Mesenchymal stem cell (in vitro differentiated cells and primary cell): ENCODE measurements around the gene SRSF3.

Experiments used
- DNase-seq: peaks from one replicate; pipeline ENCODE4 v3.0.0-alpha.2; 2013
- H2AFZ ChIP-seq: one replicate; pipeline ENCODE4 v1.6.1; 2013; ENCODE audit warnings: low read depth, mild to moderate bottlenecking, control low read depth, inconsistent platforms, low read length, moderate library complexity
- H2AK5ac ChIP-seq: 2 replicates; pipeline ENCODE4 v1.6.1; 2013; ENCODE audit warnings: low read length, moderate library complexity, mild to moderate bottlenecking, inconsistent platforms; ENCODE audit not compliant: severe bottlenecking
- H2BK120ac ChIP-seq: one replicate; pipeline ENCODE4 v1.6.1; 2013; ENCODE audit warnings: low read depth, mild to moderate bottlenecking, inconsistent platforms, low read length, moderate library complexity
- H2BK12ac ChIP-seq, 2 experiments: one replicate each; pipeline ENCODE4 v1.6.1; 2013; ENCODE audit warnings: inconsistent platforms in 2 of 2, low read length in 2 of 2, mild to moderate bottlenecking in 2 of 2, moderate library complexity in 2 of 2, control low read depth in 1 of 2
- H2BK15ac ChIP-seq: one replicate; pipeline ENCODE4 v1.6.1; 2013; ENCODE audit warnings: mild to moderate bottlenecking, low read depth, inconsistent platforms; ENCODE audit not compliant: poor library complexity, severe bottlenecking
- H2BK5ac ChIP-seq: 2 replicates; pipeline ENCODE4 v1.6.1; 2013; ENCODE audit warnings: low read depth, mild to moderate bottlenecking, low read length, control low read depth, inconsistent platforms; ENCODE audit not compliant: poor library complexity, severe bottlenecking
- H3K14ac ChIP-seq, 2 experiments: one replicate each; pipeline ENCODE4 v1.6.1; 2013; ENCODE audit warnings: inconsistent platforms in 2 of 2, low read length in 2 of 2, control low read depth in 1 of 2, mild to moderate bottlenecking in 1 of 2, moderate library complexity in 1 of 2
- H3K18ac ChIP-seq, 2 experiments: one replicate each; pipeline ENCODE4 v1.6.1; 2013; ENCODE audit warnings: inconsistent platforms in 2 of 2, low read length in 2 of 2, control low read depth in 1 of 2, low read depth in 1 of 2, mild to moderate bottlenecking in 1 of 2
- H3K23ac ChIP-seq, 2 experiments: one replicate each; pipeline ENCODE4 v1.6.1; 2013; ENCODE audit warnings: inconsistent platforms in 2 of 2, low read length in 2 of 2, mild to moderate bottlenecking in 2 of 2, moderate library complexity in 2 of 2, control low read depth in 1 of 2
- H3K27ac ChIP-seq: 2 replicates; pipeline ENCODE4 v1.5.1; 2013; ENCODE audit warnings: mild to moderate bottlenecking, moderate library complexity, low read length, control low read depth, inconsistent platforms; ENCODE audit not compliant: poor library complexity, severe bottlenecking
- H3K27me3 ChIP-seq, 2 experiments: 2 replicates each; pipeline versions ENCODE4 v1.6.1 to v1.7.0; 2013; ENCODE audit warnings: low read length in 2 of 2, mild to moderate bottlenecking in 2 of 2, moderate library complexity in 2 of 2, control low read depth in 1 of 2, inconsistent platforms in 1 of 2; ENCODE audit not compliant: control insufficient read depth in 1 of 2, insufficient read depth in 1 of 2
- H3K36me3 ChIP-seq, 2 experiments: 2 replicates each; pipeline versions ENCODE4 v1.6.1 to v1.7.0; 2013; ENCODE audit warnings: low read length in 2 of 2, control low read depth in 1 of 2, inconsistent platforms in 1 of 2, low read depth in 1 of 2, mild to moderate bottlenecking in 1 of 2; ENCODE audit not compliant: insufficient read depth in 2 of 2, control insufficient read depth in 1 of 2
- H3K4ac ChIP-seq, 2 experiments: one replicate each; pipeline ENCODE4 v1.6.1; 2013; ENCODE audit warnings: inconsistent platforms in 2 of 2, low read length in 2 of 2, mild to moderate bottlenecking in 2 of 2, moderate library complexity in 2 of 2, control low read depth in 1 of 2, low read depth in 1 of 2
- H3K4me1 ChIP-seq: 2 replicates; pipeline ENCODE4 v1.6.1; 2013; ENCODE audit warnings: low read depth, low read length, control low read depth; ENCODE audit not compliant: control insufficient read depth, insufficient read depth
- H3K4me2 ChIP-seq: 2 replicates; pipeline ENCODE4 v1.6.1; 2013; ENCODE audit warnings: low read length, mild to moderate bottlenecking, inconsistent platforms; ENCODE audit not compliant: poor library complexity, severe bottlenecking
- H3K4me3 ChIP-seq, 2 experiments: 2 replicates each; pipeline versions ENCODE4 v1.5.1 to v1.7.0; 2013; ENCODE audit warnings: low read length in 2 of 2, mild to moderate bottlenecking in 2 of 2, control low read depth in 1 of 2, low read depth in 1 of 2; ENCODE audit not compliant: insufficient read depth in 1 of 2
- H3K79me1 ChIP-seq: replicated peaks from 2 replicates; pipeline ENCODE4 v1.6.1; 2013; ENCODE audit warnings: mild to moderate bottlenecking, control low read depth, low read length, inconsistent platforms; ENCODE audit not compliant: poor library complexity, severe bottlenecking
- H3K9ac ChIP-seq: 2 replicates; pipeline ENCODE4 v1.7.0; 2013; ENCODE audit warnings: mild to moderate bottlenecking, low read length, moderate library complexity
- H3K9me3 ChIP-seq: 2 replicates; pipeline ENCODE4 v1.7.0; 2013; ENCODE audit warnings: mild to moderate bottlenecking, low read length; ENCODE audit not compliant: control insufficient read depth
- H4K8ac ChIP-seq: one replicate; pipeline ENCODE4 v1.6.1; 2013; ENCODE audit warnings: inconsistent platforms, mild to moderate bottlenecking, low read length, moderate library complexity
- H4K91ac ChIP-seq: one replicate; pipeline ENCODE4 v1.6.1; 2013; ENCODE audit warnings: mild to moderate bottlenecking, low read length, inconsistent platforms
- WGBS: methylation state at CpG from one replicate; pipeline ENCODE4 v1.1.7; 2013; ENCODE audit warnings: mixed read lengths; 5-methylcytosine and 5-hydroxymethylcytosine counted together

The SRSF3 gene

DNA sequence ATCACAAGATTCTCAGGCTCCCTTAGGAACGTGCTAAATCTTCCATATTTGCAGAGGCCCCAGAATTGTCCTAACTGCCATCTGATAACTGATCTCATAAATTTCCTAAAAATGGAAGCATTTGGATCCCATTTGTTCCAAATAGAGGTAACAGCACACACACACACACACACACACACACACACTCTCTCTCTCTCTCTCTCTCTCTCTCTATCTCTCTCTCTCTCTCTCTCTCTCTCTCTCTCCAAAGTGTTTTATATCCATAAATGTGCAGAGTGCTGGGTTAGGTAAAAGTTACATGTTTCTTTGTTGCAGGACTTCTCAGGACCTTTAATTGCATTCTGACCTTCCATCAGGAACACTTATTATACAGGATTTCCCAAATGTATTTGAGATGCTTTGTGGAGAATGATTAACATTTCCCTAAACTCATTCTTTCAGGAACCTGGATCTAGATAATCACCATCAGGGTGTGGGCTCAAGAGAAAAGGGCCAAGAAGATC, 38.4 kb upstream of the SRSF3 start:
- Histone ChIP-seq H2BK120ac (no peak overlapping the region), H3K4me3 (peak overlapping the region in 1 of 2 experiments; percentile 42), H3K14ac (no peak overlapping the region), H4K8ac (no peak overlapping the region), H3K23ac (no peak overlapping the region), H3K4me1 (no peaks in the 10 kb centered on the region), H3K36me3 (no peaks in the 10 kb centered on the region), H2BK15ac (no peak overlapping the region), H3K4ac (no peak overlapping the region), H3K27me3 (no peaks in the 10 kb centered on the region), H4K91ac (no peak overlapping the region), H2BK5ac (no peak overlapping the region), H2BK12ac (no peak overlapping the region), H3K79me1 (no peaks in the 10 kb centered on the region), H2AK5ac (no peak overlapping the region), H3K27ac (no peak overlapping the region), H3K18ac (no peak overlapping the region), H3K4me2 (no peak overlapping the region), H3K9ac (peak overlapping the region; percentile 69), H2AFZ (no peak overlapping the region), H3K9me3 (no peaks in the 10 kb centered on the region)
- 82% methylated on average over 1 of the region's 1 CpG for WGBS
- DNase-seq, result no peak

DNA sequence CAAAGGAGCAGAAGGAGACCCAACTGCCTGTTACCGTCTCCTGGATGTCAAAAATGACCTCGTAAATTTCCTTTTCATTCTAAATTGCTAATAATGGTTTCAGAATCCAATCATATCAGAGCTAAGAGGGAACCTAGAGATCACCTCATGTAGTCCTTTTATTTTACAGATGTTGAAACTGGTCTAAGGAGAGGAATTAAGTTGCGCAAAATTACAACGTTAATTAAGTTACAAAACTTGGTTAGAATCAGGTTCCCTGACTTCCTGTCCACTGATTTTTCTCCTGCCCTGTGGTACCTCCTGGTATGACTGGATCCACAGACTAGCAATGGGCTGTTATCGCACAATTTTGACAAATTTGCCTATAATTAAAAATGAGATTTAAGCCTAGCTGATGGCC, 37.9 kb upstream of the SRSF3 start:
- Histone ChIP-seq H3K36me3 (no peaks in the 10 kb centered on the region), H2AK5ac (no peak overlapping the region), H2BK12ac (no peak overlapping the region), H3K18ac (no peak overlapping the region), H3K4me3 (no peak overlapping the region), H3K27me3 (no peaks in the 10 kb centered on the region), H2BK5ac (no peak overlapping the region), H2BK120ac (no peak overlapping the region), H2AFZ (no peak overlapping the region), H3K23ac (no peak overlapping the region), H3K9ac (no peak overlapping the region), H3K14ac (no peak overlapping the region), H2BK15ac (no peak overlapping the region), H3K79me1 (no peaks in the 10 kb centered on the region), H4K91ac (no peak overlapping the region), H3K9me3 (no peaks in the 10 kb centered on the region), H3K4ac (no peak overlapping the region), H3K4me1 (no peaks in the 10 kb centered on the region), H4K8ac (no peak overlapping the region), H3K27ac (no peak overlapping the region), H3K4me2 (no peak overlapping the region)
- 100% methylated on average over 2 of the region's 5 CpGs for WGBS
- no peak for DNase-seq

DNA sequence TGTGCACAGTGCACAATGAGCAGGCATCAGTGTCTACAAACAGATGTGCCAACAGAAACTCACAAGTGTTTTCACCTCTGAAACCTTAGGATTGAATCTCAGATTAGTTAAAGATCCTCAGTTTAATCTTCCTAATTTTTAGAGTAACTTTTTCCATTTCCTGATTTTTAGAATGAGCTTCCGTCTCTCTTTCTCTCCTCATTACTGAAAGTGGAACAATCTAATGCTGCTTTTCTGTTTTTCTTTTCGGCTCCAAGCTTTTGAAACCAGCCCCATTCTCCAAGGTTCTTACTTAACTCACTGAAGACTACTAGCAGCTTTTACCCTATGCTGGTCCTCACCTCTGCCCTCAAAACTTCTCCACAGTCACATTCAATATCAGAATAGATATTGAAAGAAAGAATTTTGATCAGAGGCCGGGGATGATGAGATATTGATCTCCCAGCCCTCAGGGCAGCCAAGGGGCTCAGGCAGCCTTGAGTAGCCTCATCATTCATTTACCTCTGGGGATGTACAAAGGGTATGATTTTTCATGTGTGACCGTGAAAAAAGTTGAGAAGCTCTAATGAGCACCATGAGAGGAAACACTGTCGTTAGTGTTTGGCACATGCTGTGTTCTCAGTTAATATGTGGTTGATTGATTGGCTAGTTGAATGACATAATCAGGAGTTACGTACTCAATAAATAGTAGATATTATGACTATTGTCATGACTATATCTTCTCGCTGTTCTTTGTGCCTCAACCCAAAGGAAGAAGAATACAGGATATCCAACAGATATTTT, 35.0 kb upstream of the SRSF3 start:
- Histone ChIP-seq H4K8ac (no peak overlapping the region), H4K91ac (no peak overlapping the region), H2BK15ac (no peak overlapping the region), H3K4me3 (no peak overlapping the region), H3K4me1 (no peaks in the 10 kb centered on the region), H3K9me3 (no peaks in the 10 kb centered on the region), H3K4ac (no peak overlapping the region), H2BK12ac (no peak overlapping the region), H2BK5ac (no peak overlapping the region), H3K27ac (no peak overlapping the region), H2BK120ac (no peak overlapping the region), H3K18ac (no peak overlapping the region), H3K79me1 (no peaks in the 10 kb centered on the region), H3K14ac (no peak overlapping the region), H3K27me3 (peaks cover 0 to 6% of the 10 kb centered on the region in 2 experiments), H2AFZ (no peak overlapping the region), H3K4me2 (no peak overlapping the region), H3K9ac (no peak overlapping the region), H3K23ac (no peak overlapping the region), H2AK5ac (no peak overlapping the region), H3K36me3 (no peaks in the 10 kb centered on the region)
- no peak for DNase-seq
- 83% methylated on average over 5 of the region's 7 CpGs for WGBS

DNA sequence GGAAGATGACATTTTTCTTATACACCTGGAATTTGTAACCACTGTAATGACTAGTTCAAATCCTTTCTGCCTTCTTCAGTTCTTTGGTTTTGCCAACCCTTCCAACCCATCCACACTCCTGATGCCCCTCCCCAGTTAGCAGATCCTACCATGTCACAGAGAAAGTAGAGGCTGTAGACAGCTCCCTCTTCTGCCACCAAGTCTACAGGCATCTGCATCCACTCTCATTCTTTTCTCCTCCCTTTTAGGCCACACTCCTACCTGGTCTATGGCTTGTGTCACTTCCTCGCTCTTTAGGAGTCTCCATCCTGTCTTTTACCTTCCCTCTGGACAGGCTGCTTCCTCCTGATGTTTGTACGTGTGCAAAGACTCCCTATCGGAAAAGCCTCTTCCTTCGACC, 33.3 kb upstream of the SRSF3 start:
- Histone ChIP-seq H2BK120ac (no peak overlapping the region), H3K4me2 (no peak overlapping the region), H3K9me3 (no peaks in the 10 kb centered on the region), H3K36me3 (no peaks in the 10 kb centered on the region), H2AFZ (no peak overlapping the region), H3K18ac (no peak overlapping the region), H2BK12ac (no peak overlapping the region), H3K4ac (no peak overlapping the region), H4K91ac (no peak overlapping the region), H2BK5ac (no peak overlapping the region), H3K23ac (no peak overlapping the region), H2AK5ac (no peak overlapping the region), H2BK15ac (no peak overlapping the region), H3K9ac (no peak overlapping the region), H3K27me3 (peaks cover 0 to 6% of the 10 kb centered on the region in 2 experiments), H3K79me1 (no peaks in the 10 kb centered on the region), H3K27ac (no peak overlapping the region), H3K14ac (no peak overlapping the region), H3K4me1 (no peaks in the 10 kb centered on the region), H4K8ac (no peak overlapping the region), H3K4me3 (no peak overlapping the region)
- DNase-seq, result no peak
- WGBS, result 94% methylated on average over 4 of the region's 4 CpGs
